HG03439 (cell line): ENCODE data around the gene MEX3D.
"Not testable (repeated sequence)": the region's sequence is repeated elsewhere in the genome, so short reads cannot be mapped to it uniquely, and the experiment has no call there.

ENCODE experiments used
- ATAC-seq: cut with Tn5 transposase; IDR thresholded peaks from one replicate; pipeline ENCODE4 v1.9.1; 2021; ENCODE audit warnings: mild to moderate bottlenecking, moderate library complexity; ENCODE audit not compliant: unreplicated experiment

MEX3D gene

GRCh38 chr19:1540365-1540925 is 27.7 kb downstream of the MEX3D start:
- ATAC-seq = no peak

GRCh38 chr19:1539749-1540148 is 28.4 kb downstream of the MEX3D start:
- ATAC-seq = not testable (repeated sequence)

- ATAC-seq = no peak
Observed at GRCh38 chr19:1538978-1539377, 29.1 kb downstream of the MEX3D start.

GRCh38 chr19:1535699-1536098 is 32.4 kb downstream of the MEX3D start:
- ATAC-seq = not testable (repeated sequence)

- ATAC-seq = no peak
Observed at GRCh38 chr19:1534972-1535371, 33.2 kb downstream of the MEX3D start.

GRCh38 chr19:1533510-1534150 is 34.5 kb downstream of the MEX3D start:
- ATAC-seq = no peak

GRCh38 chr19:1532003-1532402 is 36.1 kb downstream of the MEX3D start:
- ATAC-seq = no peak

GRCh38 chr19:1531587-1531986 is 36.5 kb downstream of the MEX3D start:
- ATAC-seq = no peak

GRCh38 chr19:1530856-1531255 is 37.3 kb downstream of the MEX3D start:
- ATAC-seq = not testable (repeated sequence)

GRCh38 chr19:1529430-1529816 is 38.7 kb downstream of the MEX3D start:
- ATAC-seq = no peak

- ATAC-seq = no peak
Observed at GRCh38 chr19:1528596-1529429, 39.3 kb downstream of the MEX3D start.

GRCh38 chr19:1527650-1528309 is 40.3 kb downstream of the MEX3D start:
- no peak for ATAC-seq

GRCh38 chr19:1526979-1527649 is 41.0 kb downstream of the MEX3D start:
- ATAC-seq = no peak

GRCh38 chr19:1526066-1526778 is 41.9 kb downstream of the MEX3D start:
- ATAC-seq = no peak

GRCh38 chr19:1525343-1525742 is 42.8 kb downstream of the MEX3D start:
- no peak for ATAC-seq

GRCh38 chr19:1524972-1525325 is 43.2 kb downstream of the MEX3D start:
- ATAC-seq = no peak

GRCh38 chr19:1524287-1524971 is 43.7 kb downstream of the MEX3D start:
- no peak for ATAC-seq

GRCh38 chr19:1523412-1524286 is 44.5 kb downstream of the MEX3D start, which contains the start of gene PLK5:
PLK5 (plus strand) TSS chr19:1524077; CDS start chr19:1526997, 2,920 bp downstream.
- no peak for ATAC-seq

GRCh38 chr19:1522838-1523237 is 45.3 kb downstream of the MEX3D start:
- ATAC-seq = no peak
